NB4 (cell line): ENCODE measurements around the gene KPRP.

Experiments used
- POLR2A ChIP-seq: IDR thresholded peaks from 2 replicates; pipeline ENCODE4 v1.6.1; 2011; ENCODE audit warnings: mild to moderate bottlenecking; ENCODE audit not compliant: insufficient read length; ENCODE audit errors: extremely low read depth
- TF ChIP-seq, protein P1 (sequence below): IDR thresholded peaks from one replicate; pipeline ENCODE4 v1.5.1; 2012; ENCODE audit warnings: low read depth, low read length

DNA sequence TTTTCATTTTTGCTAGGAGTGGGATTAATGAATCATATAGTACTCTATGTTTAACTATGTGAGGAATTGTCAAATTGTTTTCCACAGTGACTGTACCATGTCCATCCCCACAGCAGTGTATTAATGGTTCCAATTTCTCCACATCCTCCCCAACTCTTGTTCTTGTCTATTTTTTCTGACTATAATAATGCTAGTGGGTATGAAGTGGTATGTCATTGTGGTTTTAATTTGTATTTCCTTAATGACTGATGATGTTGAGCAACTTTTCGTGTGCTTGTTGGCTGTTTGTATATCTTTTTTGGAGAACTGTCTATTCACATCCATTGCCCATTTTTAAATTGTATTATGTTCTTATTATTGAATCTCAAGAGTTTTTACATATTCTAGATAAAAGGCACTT is 10.0 kb upstream of the KPRP start:
- TF ChIP-seq, protein P1, sequence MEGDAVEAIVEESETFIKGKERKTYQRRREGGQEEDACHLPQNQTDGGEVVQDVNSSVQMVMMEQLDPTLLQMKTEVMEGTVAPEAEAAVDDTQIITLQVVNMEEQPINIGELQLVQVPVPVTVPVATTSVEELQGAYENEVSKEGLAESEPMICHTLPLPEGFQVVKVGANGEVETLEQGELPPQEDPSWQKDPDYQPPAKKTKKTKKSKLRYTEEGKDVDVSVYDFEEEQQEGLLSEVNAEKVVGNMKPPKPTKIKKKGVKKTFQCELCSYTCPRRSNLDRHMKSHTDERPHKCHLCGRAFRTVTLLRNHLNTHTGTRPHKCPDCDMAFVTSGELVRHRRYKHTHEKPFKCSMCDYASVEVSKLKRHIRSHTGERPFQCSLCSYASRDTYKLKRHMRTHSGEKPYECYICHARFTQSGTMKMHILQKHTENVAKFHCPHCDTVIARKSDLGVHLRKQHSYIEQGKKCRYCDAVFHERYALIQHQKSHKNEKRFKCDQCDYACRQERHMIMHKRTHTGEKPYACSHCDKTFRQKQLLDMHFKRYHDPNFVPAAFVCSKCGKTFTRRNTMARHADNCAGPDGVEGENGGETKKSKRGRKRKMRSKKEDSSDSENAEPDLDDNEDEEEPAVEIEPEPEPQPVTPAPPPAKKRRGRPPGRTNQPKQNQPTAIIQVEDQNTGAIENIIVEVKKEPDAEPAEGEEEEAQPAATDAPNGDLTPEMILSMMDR: no peak
- no peak for TF ChIP-seq POLR2A
